GM12878 (cell line): ENCODE data around the gene NTM. TPM values are rescaled to one million over a fixed set of nuclear protein-coding genes. Genes with fewer than 3 reads are reported as not detected.

ENCODE experiments used
- ATAC-seq: fragments of 200-7000 bp; cut with Tn5 transposase; 3 replicates; pipeline ENCODE4 v1.9.1; 2020; ENCODE audit warnings: mild to moderate bottlenecking, moderate library complexity
- BruUV-seq: library from RNA; stranded (reverse); fragments of 400-500 nt; replicated peaks from 2 replicates; lab custom pipeline; 2021; lab: Mats Ljungman, UMichigan
- CTCF ChIA-PET: fragments of 300-600 bp; sonication (Branson Sonifier 250); formaldehyde crosslinking; extraction: SDS; loops from one replicate; lab custom pipeline; 2021; ENCODE audit warnings: inconsistent platforms; lab: Yijun Ruan, JAX
- POLR2A ChIA-PET: fragments of 350-600 bp; formaldehyde crosslinking; extraction: SDS; loops from one replicate; lab custom pipeline; 2021; ENCODE audit warnings: inconsistent platforms; lab: Charles Lee
- RAD21 ChIA-PET: fragments of 300-600 bp; sonication (Branson Sonifier 250); formaldehyde crosslinking; loops from one replicate; lab custom pipeline; 2023; ENCODE audit warnings: antibody characterized with exemption; ENCODE audit not compliant: unreplicated experiment; lab: Charles Lee
- SMC1A ChIA-PET: fragments of 300-600 bp; sonication (Branson Sonifier 250); formaldehyde crosslinking; loops from one replicate; lab custom pipeline; 2023; ENCODE audit not compliant: unreplicated experiment, uncharacterized antibody; lab: Charles Lee
- DNase-seq: peaks from one replicate; pipeline ENCODE4 v3.0.0-alpha.2; 2011; ENCODE audit warnings: low read depth, low spot score
- FAIRE-seq: peaks from 3 replicates; lab custom pipeline; 2011; peaks lifted over from hg19 to GRCh38; lab: Jason Lieb, UNC
- H2AFZ ChIP-seq: 2 replicates; pipeline ENCODE4 v1.6.0; 2011; ENCODE audit warnings: low read depth, low read length, control low read depth; ENCODE audit not compliant: control insufficient read depth
- H3K27ac ChIP-seq: 2 replicates; pipeline ENCODE4 v1.5.1; 2011; ENCODE audit warnings: control low read depth; ENCODE audit not compliant: control insufficient read depth, insufficient read depth
- H3K27me3 ChIP-seq, 2 experiments: replicated peaks in 1 of 2; 2 replicates each; pipeline versions ENCODE4 v1.6.0 to v1.6.1; 2011; ENCODE audit warnings: low read length in 1 of 2; ENCODE audit not compliant: control insufficient read depth in 2 of 2, insufficient read depth in 2 of 2
- H3K36me3 ChIP-seq, 2 experiments: 2 replicates each; pipeline ENCODE4 v1.5.1; 2011; ENCODE audit warnings: low read length in 1 of 2; ENCODE audit not compliant: control insufficient read depth in 2 of 2, insufficient read depth in 2 of 2
- H3K4me1 ChIP-seq: 2 replicates; pipeline ENCODE4 v1.6.1; 2011; ENCODE audit warnings: mild to moderate bottlenecking, low read length, moderate library complexity, mixed read lengths; ENCODE audit not compliant: control insufficient read depth, insufficient read depth
- H3K4me2 ChIP-seq: 2 replicates; pipeline ENCODE4 v1.6.0; 2011; ENCODE audit warnings: control low read depth; ENCODE audit not compliant: control insufficient read depth, insufficient read depth
- H3K4me3 ChIP-seq: fragments of 200-600 bp; sonication (generic); 2 replicates; pipeline ENCODE4 v1.5.1; 2016
- H3K79me2 ChIP-seq: 2 replicates; pipeline ENCODE4 v1.6.0; 2011; ENCODE audit warnings: low read length; ENCODE audit not compliant: control insufficient read depth, insufficient read depth
- H3K9ac ChIP-seq: 2 replicates; pipeline ENCODE4 v1.8.0; 2011; ENCODE audit warnings: low read length, control low read depth, mixed read lengths; ENCODE audit not compliant: control insufficient read depth, insufficient read depth
- H3K9me3 ChIP-seq: replicated peaks from 3 replicates; pipeline ENCODE4 v1.5.1; 2011; ENCODE audit warnings: mild to moderate bottlenecking, low read length; ENCODE audit not compliant: control insufficient read depth, insufficient read depth
- H4K20me1 ChIP-seq: 2 replicates; pipeline ENCODE4 v1.6.0; 2011; ENCODE audit not compliant: control insufficient read depth, insufficient read depth
- CTCF ChIP-seq, 3 experiments: IDR thresholded peaks in 2 of 3; conservative IDR thresholded peaks in 1 of 3; 2 replicates each; pipeline ENCODE4 v1.5.1; 2011; ENCODE audit warnings: low read depth in 3 of 3, low read length in 3 of 3, mild to moderate bottlenecking in 3 of 3, control low read depth in 2 of 3, moderate library complexity in 2 of 3, inconsistent platforms in 1 of 3, mixed read lengths in 1 of 3; ENCODE audit not compliant: control insufficient read depth in 2 of 3, insufficient read depth in 1 of 3; ENCODE audit errors: extremely low read depth in 1 of 3
- E2F4 ChIP-seq: IDR thresholded peaks from 2 replicates; pipeline ENCODE4 v1.6.1; 2012; ENCODE audit warnings: low read depth, low read length, improper control_type of control experiment
- ELK1 ChIP-seq: IDR thresholded peaks from 2 replicates; pipeline ENCODE4 v1.6.1; 2012; ENCODE audit warnings: low read depth, low read length, improper control_type of control experiment
- ETV6 ChIP-seq, 2 experiments: fragments of 450-650 bp in 1 of 2; IDR thresholded peaks in 1 of 2; conservative IDR thresholded peaks in 1 of 2; 2 replicates each; pipeline ENCODE4 v1.6.1; 2014; ENCODE audit warnings: antibody characterized with exemption in 1 of 2, borderline replicate concordance in 1 of 2, low read depth in 1 of 2, mild to moderate bottlenecking in 1 of 2, moderate library complexity in 1 of 2
- JUND ChIP-seq: IDR thresholded peaks from 2 replicates; pipeline ENCODE4 v1.6.1; 2012; ENCODE audit warnings: low read depth, mild to moderate bottlenecking, low read length, improper control_type of control experiment, moderate library complexity
- NKRF ChIP-seq: fragments of 450-650 bp; conservative IDR thresholded peaks from 2 replicates; pipeline ENCODE4 v1.6.1; 2017; ENCODE audit warnings: mild to moderate bottlenecking, moderate library complexity
- NR2C1 ChIP-seq: fragments of 450-650 bp; IDR thresholded peaks from 2 replicates; pipeline ENCODE4 v1.6.1; 2017; ENCODE audit warnings: antibody characterized with exemption, mild to moderate bottlenecking, moderate library complexity
- RAD21 ChIP-seq: IDR thresholded peaks from 2 replicates; pipeline ENCODE4 v1.6.1; 2011; ENCODE audit warnings: mild to moderate bottlenecking, low read depth, low read length, moderate library complexity; ENCODE audit not compliant: insufficient read depth
- RFX5 ChIP-seq: IDR thresholded peaks from 2 replicates; pipeline ENCODE4 v1.6.1; 2011; ENCODE audit warnings: low read depth, low read length, improper control_type of control experiment
- SMAD5 ChIP-seq: IDR thresholded peaks from 2 replicates; pipeline ENCODE4 v1.6.1; 2016; ENCODE audit warnings: antibody characterized with exemption, low read depth
- YY1 ChIP-seq: IDR thresholded peaks from 2 replicates; pipeline ENCODE4 v1.6.1; 2011; ENCODE audit warnings: low read depth, mild to moderate bottlenecking, low read length
- WGBS: methylation state at CpG from one replicate; pipeline ENCODE4 v1.1.6; 2016; ENCODE audit warnings: low lambda C conversion rate; ENCODE audit not compliant: insufficient replicate concordance, insufficient coverage; ENCODE audit errors: missing lambda C conversion rate; 5-methylcytosine and 5-hydroxymethylcytosine counted together
- in situ Hi-C: fragments of 300-500 bp; cut with MboI; formaldehyde crosslinking; loops from 9 replicates; pipeline ENCODE4 v1.14.3; 2018; ENCODE audit warnings: mixed read lengths
- intact Hi-C: fragments of 100-400 bp; cut with micrococcal nuclease; formaldehyde crosslinking; loops from one replicate; pipeline ENCODE4 v1.14.2; 2022; ENCODE audit not compliant: unreplicated experiment
- polyA plus RNA-seq, 11 experiments: library from polyadenylated mRNA; depleted of rRNA in 4 of 11; unstranded in 6 of 11; stranded (reverse) in 5 of 11; fragments of >200 nt; fragmentation: Nextera tagmentation in 4 of 11; fragmentation: Illumina TruSeq in 1 of 11; extraction: Ambion mirVana in 4 of 11; extraction: Trizol in 1 of 11; gene quantifications; 1 replicate in 1 of 11; 2 replicates in 10 of 11; pipeline versions ENCODE4 v1.2.1 to v1.2.3, GENCODE V29; 2011 to 2016; ENCODE audit warnings: inconsistent platforms in 2 of 11, missing spikeins in 2 of 11, low read depth in 1 of 11
- total RNA-seq, 4 experiments: library from RNA; depleted of rRNA in 3 of 4; stranded (reverse); fragments of >200 nt in 3 of 4; fragmentation: Illumina TruSeq in 1 of 4; extraction: Trizol in 1 of 4; gene quantifications; 2 replicates each; pipeline versions ENCODE4 v1.2.1 to v1.2.3, GENCODE V29; 2013 to 2021

NTM gene
- total and polyA plus RNA-seq, 10 of the 15 experiments (the other 5 are each of a cell fraction or from before 2014, with no cell fraction given): not detected

GRCh38 chr11:131583938-131584337 lies 213.5 kb downstream of the NTM start (continued):
- TF ChIP-seq NKRF (no peak), JUND (no peak), SMAD5 (no peak), E2F4 (no peak), NR2C1 (no peak), RFX5 (no peak)

- peak; percentile 30 to 35 (median 32); a peak in 3 of 6 replicates for TF ChIP-seq CTCF (IDR thresholded peaks at IDR 0.05 in 2 of 3, conservative IDR thresholded peaks at IDR 0.05 in 1 of 3; ENCODE audit: control insufficient read depth in 2 of 3, extremely low read depth in 1 of 3, insufficient read depth in 1 of 3, low read depth in 3 of 3, low read length in 3 of 3)
- TF ChIP-seq ETV6 (conservative IDR thresholded peaks at IDR 0.05 in 1 of 2, IDR thresholded peaks at IDR 0.05 in 1 of 2; ENCODE audit: borderline replicate concordance in 1 of 2, low read depth in 1 of 2): no peak
- TF ChIP-seq RAD21: 0 out of 2 replicates have a peak, but pooled peaks have one; percentile 26
- 0 out of 2 replicates have a peak, but pooled peaks have one; percentile 29 for TF ChIP-seq YY1
- TF ChIP-seq ELK1: no peak
- Histone ChIP-seq H3K4me2 (no peak overlapping the region), H3K4me3 (no peak overlapping the region), H3K27me3 (peaks cover 2 to 4% of the 10 kb centered on the region in 2 experiments; a peak in 2 of 4 replicates), H3K36me3 (no peaks in the 10 kb centered on the region), H3K79me2 (no peaks in the 10 kb centered on the region), H3K4me1 (no peaks in the 10 kb centered on the region), H2AFZ (no peak overlapping the region), H3K27ac (no peak overlapping the region), H3K9ac (no peak overlapping the region), H3K9me3 (no peaks in the 10 kb centered on the region), H4K20me1 (no peaks in the 10 kb centered on the region)
- 39% methylated on average over 24 of the region's 24 CpGs for WGBS
- in situ Hi-C loops (loop anchor here (5.0 kb wide), 1 partner anchor 82 kb away; no protein-coding TSS in a partner anchor), intact Hi-C loops (no loop called here)
- ATAC-seq: peak; percentile 69
- POLR2A ChIA-PET: no interaction called here
- no peak for FAIRE-seq
- RAD21 ChIA-PET: no interaction called here
- no peak for DNase-seq
- BruUV-seq: no TSS peak
- SMC1A ChIA-PET: interaction anchor here (0.5 to 1.4 kb wide), 2 partner anchors 90 to 632 kb away, joined by 3 read pairs; no protein-coding TSS in a partner anchor
- CTCF ChIA-PET: interaction anchor here (4.2 kb wide), 1 partner anchor 90 kb away, joined by 23 read pairs; no protein-coding TSS in a partner anchor
Observed at GRCh38 chr11:131584785-131585592, 214.6 kb downstream of the NTM start.
